HCT116 (cell line): ENCODE data around the gene TRIM38. TPM values are rescaled to one million over a fixed set of nuclear protein-coding genes. Genes with fewer than 3 reads are reported as not detected.

Source experiments
- ATAC-seq: fragments of 200-7000 bp; cut with Tn5 transposase; 2 replicates; pipeline ENCODE4 v1.9.1; 2020; ENCODE audit warnings: mild to moderate bottlenecking, moderate library complexity
- BruUV-seq: library from RNA; stranded (reverse); fragments of 400-500 nt; replicated peaks from 2 replicates; lab custom pipeline; 2021; lab: Mats Ljungman, UMichigan
- CTCF ChIA-PET: fragments of 300-600 bp; sonication (Branson Sonifier 250); formaldehyde crosslinking; loops from one replicate; lab custom pipeline; 2021; ENCODE audit warnings: antibody characterized with exemption; lab: Charles Lee
- POLR2A ChIA-PET: fragments of 300-600, 350-600 bp; sonication (Branson Sonifier 250); formaldehyde crosslinking; loops from one replicate; lab custom pipeline; 2021; ENCODE audit warnings: antibody characterized with exemption; lab: Charles Lee
- RAD21 ChIA-PET, 2 experiments: fragments of 300-600 bp; sonication (Branson Sonifier 250); formaldehyde crosslinking; loops; one replicate each; lab custom pipeline; 2023; ENCODE audit warnings: low total read pairs in 2 of 2; ENCODE audit not compliant: uncharacterized antibody in 2 of 2, unreplicated experiment in 2 of 2, low non-redundant PET in 1 of 2; lab: Charles Lee
- DNase-seq: peaks from one replicate; pipeline ENCODE4 v3.0.0-alpha.2; 2010; ENCODE audit warnings: low read depth, low spot score
- H2AFZ ChIP-seq: fragments of 200-600 bp; shearing (Covaris generic), sonication (generic); 2 replicates; pipeline ENCODE4 v1.6.1; 2017; ENCODE audit warnings: low read depth, mixed run types, mixed read lengths, antibody characterized with exemption, low read length; ENCODE audit not compliant: poor library complexity, severe bottlenecking
- H3K27ac ChIP-seq: 2 replicates; pipeline ENCODE4 v1.5.1; 2012; ENCODE audit warnings: low read depth, low read length
- H3K27me3 ChIP-seq: fragments of 200-600 bp; sonication (generic); 2 replicates; pipeline ENCODE4 v1.6.1; 2016; ENCODE audit warnings: mixed run types, low read length, mixed read lengths; ENCODE audit not compliant: insufficient read depth
- H3K36me3 ChIP-seq, 2 experiments: fragments of 200-500 bp in 1 of 2; fragments of 200-600 bp in 1 of 2; sonication (Bioruptor generic) in 1 of 2; sonication (generic) in 1 of 2; 2 replicates each; pipeline versions ENCODE4 v1.5.1 to v1.6.1; 2014 to 2016; ENCODE audit warnings: low read length in 2 of 2, inconsistent platforms in 1 of 2, mixed read lengths in 1 of 2, mixed run types in 1 of 2; ENCODE audit not compliant: insufficient read depth in 2 of 2, control insufficient read depth in 1 of 2
- H3K4me1 ChIP-seq, 2 experiments: fragments of 200-600 bp in 1 of 2; sonication (generic) in 1 of 2; 2 replicates each; pipeline versions ENCODE4 v1.5.1 to v1.6.1; 2012 to 2017; ENCODE audit warnings: low read length in 2 of 2, inconsistent platforms in 1 of 2, mild to moderate bottlenecking in 1 of 2, mixed read lengths in 1 of 2, mixed run types in 1 of 2, moderate library complexity in 1 of 2; ENCODE audit not compliant: insufficient read depth in 2 of 2, control insufficient read depth in 1 of 2
- H3K4me2 ChIP-seq: fragments of 200-600 bp; sonication (generic); 2 replicates; pipeline ENCODE4 v1.6.1; 2017; ENCODE audit warnings: mixed run types, low read length, mixed read lengths
- H3K4me3 ChIP-seq, 2 experiments: fragments of 200-600 bp in 1 of 2; sonication (generic) in 1 of 2; replicated peaks in 1 of 2; 2 replicates each; pipeline ENCODE4 v1.5.1; 2011 to 2016; ENCODE audit warnings: low read length in 2 of 2, control low read depth in 1 of 2, low read depth in 1 of 2, mild to moderate bottlenecking in 1 of 2, mixed read lengths in 1 of 2, mixed run types in 1 of 2
- H3K79me2 ChIP-seq: fragments of 200-600 bp; sonication (generic); 2 replicates; pipeline ENCODE4 v1.6.1; 2017; ENCODE audit warnings: mild to moderate bottlenecking, mixed run types, low read length, moderate library complexity, mixed read lengths; ENCODE audit not compliant: insufficient read depth
- H3K9ac ChIP-seq: fragments of 200-600 bp; sonication (generic); 2 replicates; pipeline ENCODE4 v1.6.1; 2016; ENCODE audit warnings: low read length, mixed read lengths
- H3K9me2 ChIP-seq: fragments of 200-600 bp; sonication (generic), shearing (Covaris generic); 2 replicates; pipeline ENCODE4 v1.6.1; 2017; ENCODE audit warnings: mixed run types, mild to moderate bottlenecking, moderate library complexity; ENCODE audit not compliant: insufficient read depth
- H3K9me3 ChIP-seq, 2 experiments: fragments of 200-500 bp in 1 of 2; fragments of 200-600 bp in 1 of 2; sonication (Bioruptor generic) in 1 of 2; sonication (generic) in 1 of 2; 2 replicates each; pipeline ENCODE4 v1.6.1; 2014 to 2017; ENCODE audit warnings: low read length in 2 of 2, mixed read lengths in 2 of 2, inconsistent platforms in 1 of 2, low read depth in 1 of 2, mild to moderate bottlenecking in 1 of 2, mixed run types in 1 of 2, moderate library complexity in 1 of 2; ENCODE audit not compliant: control insufficient read depth in 1 of 2, insufficient read depth in 1 of 2
- H4K20me1 ChIP-seq: fragments of 200-600 bp; sonication (generic), shearing (Covaris generic); 2 replicates; pipeline ENCODE4 v1.6.1; 2017; ENCODE audit warnings: mixed run types, mild to moderate bottlenecking, moderate library complexity; ENCODE audit not compliant: insufficient read depth
- CEBPB ChIP-seq: IDR thresholded peaks from 2 replicates; pipeline ENCODE4 v1.6.1; 2012; ENCODE audit warnings: low read depth
- EZH2 ChIP-seq: fragments of 200-600 bp; sonication (generic); IDR thresholded peaks from 2 replicates; pipeline ENCODE4 v1.6.1; 2017; ENCODE audit warnings: antibody characterized with exemption, mixed run types
- EZH2phosphoT487 ChIP-seq: fragments of 200-600 bp; IDR thresholded peaks from 2 replicates; pipeline ENCODE4 v1.6.1; 2018; ENCODE audit warnings: antibody characterized with exemption, borderline replicate concordance
- POLR2A ChIP-seq: IDR thresholded peaks from 2 replicates; pipeline ENCODE4 v1.7.0; 2011; ENCODE audit warnings: borderline replicate concordance; ENCODE audit not compliant: insufficient read depth, insufficient read length; ENCODE audit errors: extremely low read depth
- POLR2AphosphoS5 ChIP-seq: IDR thresholded peaks from 2 replicates; pipeline ENCODE4 v1.6.1; 2011; ENCODE audit warnings: mild to moderate bottlenecking, low read depth, low read length, moderate library complexity
- RAD21 ChIP-seq: IDR thresholded peaks from 2 replicates; pipeline ENCODE4 v1.6.1; 2012; ENCODE audit warnings: low read depth, mild to moderate bottlenecking
- SP1 ChIP-seq: IDR thresholded peaks from 2 replicates; pipeline ENCODE4 v1.6.1; 2012; ENCODE audit warnings: low read depth
- YY1 ChIP-seq: IDR thresholded peaks from 2 replicates; pipeline ENCODE4 v1.6.1; 2011; ENCODE audit warnings: low read length, low read depth, moderate library complexity, mild to moderate bottlenecking; ENCODE audit not compliant: insufficient replicate concordance; ENCODE audit errors: extremely low read depth
- ZNF274 ChIP-seq: fragments of 200-500 bp; sonication (Bioruptor generic); IDR thresholded peaks from 2 replicates; pipeline ENCODE4 v1.6.1; 2014; ENCODE audit warnings: mild to moderate bottlenecking, low read depth, low read length, inconsistent platforms
- intact Hi-C: fragments of 100-400 bp; cut with micrococcal nuclease; formaldehyde crosslinking; loops from 2 replicates; pipeline ENCODE4 v1.10.0; 2022
- total RNA-seq: library from RNA; stranded (reverse); gene quantifications from one replicate; pipeline ENCODE4 v1.2.1, GENCODE V29; 2021; ENCODE audit not compliant: unreplicated experiment
- TF ChIP-seq, protein P1 (sequence below), 3 experiments: fragments of 200-600 bp in 1 of 3; sonication (generic) in 1 of 3; IDR thresholded peaks in 2 of 3; conservative IDR thresholded peaks in 1 of 3; 2 replicates each; pipeline ENCODE4 v1.5.1; 2012 to 2017; ENCODE audit warnings: low read depth in 2 of 3, low read length in 2 of 3, antibody characterized with exemption in 1 of 3, borderline replicate concordance in 1 of 3, control low read depth in 1 of 3, mild to moderate bottlenecking in 1 of 3, mixed read lengths in 1 of 3, mixed run types in 1 of 3, moderate library complexity in 1 of 3; ENCODE audit not compliant: insufficient read depth in 1 of 3

Gene TRIM38
- total RNA-seq, 1 experiment from 2014 or later, result 9.6 TPM

DNA sequence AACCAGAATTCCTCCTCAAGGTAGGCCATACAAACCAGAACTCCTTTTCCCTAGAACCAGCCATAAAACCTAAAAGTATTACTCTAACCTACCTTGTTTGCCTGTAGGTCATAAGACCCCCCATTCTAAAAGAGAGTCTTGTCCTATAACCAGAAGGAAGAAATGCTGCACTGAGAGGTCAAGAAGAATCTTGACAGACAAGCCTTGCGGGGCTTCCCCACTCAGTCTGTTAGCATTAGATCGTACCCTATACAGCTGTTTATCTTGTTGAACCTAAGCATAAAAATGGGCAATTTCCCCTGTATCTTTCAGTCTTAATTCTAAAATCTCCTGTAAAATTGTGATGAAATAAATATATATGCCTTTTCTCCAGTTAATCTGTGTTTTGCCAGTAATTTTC, 72.3 kb downstream of the TRIM38 start:
- Histone ChIP-seq H3K79me2 (no peaks in the 10 kb centered on the region), H3K9me2 (no peaks in the 10 kb centered on the region), H3K9ac (peak overlapping the region; percentile 88), H3K27me3 (no peaks in the 10 kb centered on the region), H4K20me1 (no peaks in the 10 kb centered on the region), H3K36me3 (no peaks in the 10 kb centered on the region), H3K4me2 (peak overlapping the region; percentile 70), H3K27ac (peak overlapping the region; percentile 98), H2AFZ (no peak overlapping the region), H3K4me1 (peaks cover 27 to 55% of the 10 kb centered on the region in 2 experiments), H3K9me3 (no peaks in the 10 kb centered on the region), H3K4me3 (peak overlapping the region in 1 of 2 experiments; percentile 74; a peak in 1 of 4 replicates)
- ChIA-PET POLR2A (interaction anchor here (7.0 to 8.6 kb wide), 3 partner anchors 12 to 90 kb away, joined by 89 to 227 read pairs (median 202); a partner anchor contains a TSS), CTCF (interaction anchor here (2.1 kb wide), 1 partner anchor 9 kb away, joined by 5 read pairs; no protein-coding TSS in a partner anchor), RAD21 (no interaction called here)
- TF ChIP-seq EZH2phosphoT487 (no peak), CEBPB (no peak), RAD21 (no peak), EZH2 (no peak), YY1 (no peak), POLR2A (no peak), SP1 (no peak), POLR2AphosphoS5 (no peak), ZNF274 (no peak)
- TF ChIP-seq, protein P1, sequence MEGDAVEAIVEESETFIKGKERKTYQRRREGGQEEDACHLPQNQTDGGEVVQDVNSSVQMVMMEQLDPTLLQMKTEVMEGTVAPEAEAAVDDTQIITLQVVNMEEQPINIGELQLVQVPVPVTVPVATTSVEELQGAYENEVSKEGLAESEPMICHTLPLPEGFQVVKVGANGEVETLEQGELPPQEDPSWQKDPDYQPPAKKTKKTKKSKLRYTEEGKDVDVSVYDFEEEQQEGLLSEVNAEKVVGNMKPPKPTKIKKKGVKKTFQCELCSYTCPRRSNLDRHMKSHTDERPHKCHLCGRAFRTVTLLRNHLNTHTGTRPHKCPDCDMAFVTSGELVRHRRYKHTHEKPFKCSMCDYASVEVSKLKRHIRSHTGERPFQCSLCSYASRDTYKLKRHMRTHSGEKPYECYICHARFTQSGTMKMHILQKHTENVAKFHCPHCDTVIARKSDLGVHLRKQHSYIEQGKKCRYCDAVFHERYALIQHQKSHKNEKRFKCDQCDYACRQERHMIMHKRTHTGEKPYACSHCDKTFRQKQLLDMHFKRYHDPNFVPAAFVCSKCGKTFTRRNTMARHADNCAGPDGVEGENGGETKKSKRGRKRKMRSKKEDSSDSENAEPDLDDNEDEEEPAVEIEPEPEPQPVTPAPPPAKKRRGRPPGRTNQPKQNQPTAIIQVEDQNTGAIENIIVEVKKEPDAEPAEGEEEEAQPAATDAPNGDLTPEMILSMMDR (IDR thresholded peaks at IDR 0.05 in 2 of 3, conservative IDR thresholded peaks at IDR 0.05 in 1 of 3; ENCODE audit: borderline replicate concordance in 1 of 3, insufficient read depth in 1 of 3, low read depth in 2 of 3, low read length in 2 of 3), result no peak
- no TSS peak for BruUV-seq
- intact Hi-C loops, result loop anchor here (5.0 kb wide), 1 partner anchor 1097 kb away; a partner anchor contains a TSS
- DNase-seq, result no peak
- no peak for ATAC-seq

Other genes with a start within 250 kb of the TRIM38 start
- not detected for gene SLC17A4, start 208.1 kb upstream of the TRIM38 start, total RNA-seq
- gene SLC17A1, start 130.8 kb upstream of the TRIM38 start, total RNA-seq, result not detected
- not detected for gene SLC17A3, start 88.6 kb upstream of the TRIM38 start, total RNA-seq
- gene SLC17A2, start 32.1 kb upstream of the TRIM38 start, total RNA-seq, result not detected
- gene HFE, start 124.6 kb downstream of the TRIM38 start, total RNA-seq, result 9.8 TPM